Activated naive CD8-positive, alpha-beta T cell treated with anti-CD3 and anti-CD28 coated beads, Interleukin-2, amount 10 ng/mL, durations not matched to agents 7 days and 5 days (primary cell): Measurements from ENCODE around the gene YEATS4. TPM values are rescaled to one million over a fixed set of nuclear protein-coding genes. Genes with fewer than 3 reads are reported as not detected.

Experiments used
- ATAC-seq: fragments of 150-1000 bp; cut with Tn5 transposase; one replicate; pipeline ENCODE4 v1.10.0; 2021; ENCODE audit warnings: low read depth, moderate library complexity
- POLR2A ChIA-PET: fragments of 350-600 bp; sonication (Branson Sonifier 250); formaldehyde crosslinking; loops from one replicate; lab custom pipeline; 2021; ENCODE audit warnings: antibody characterized with exemption; lab: Charles Lee
- DNase-seq: peaks from one replicate; pipeline ENCODE4 v3.0.0; 2021
- H3K27ac Mint-ChIP-seq: one replicate; pipeline ENCODE4 v1.8.0; 2022; ENCODE audit warnings: mild to moderate bottlenecking, mixed read lengths
- H3K27me3 Mint-ChIP-seq: one replicate; pipeline ENCODE4 v1.8.0; 2022; ENCODE audit warnings: mild to moderate bottlenecking, moderate library complexity, mixed read lengths
- H3K36me3 Mint-ChIP-seq: one replicate; pipeline ENCODE4 v1.8.0; 2021; ENCODE audit warnings: mild to moderate bottlenecking, mixed read lengths
- H3K4me1 Mint-ChIP-seq: one replicate; pipeline ENCODE4 v1.8.0; 2021; ENCODE audit warnings: mixed read lengths
- H3K4me3 Mint-ChIP-seq: one replicate; pipeline ENCODE4 v1.8.0; 2022; ENCODE audit warnings: mild to moderate bottlenecking, moderate library complexity, mixed read lengths
- H3K9me3 Mint-ChIP-seq: one replicate; pipeline ENCODE4 v1.8.0; 2021; ENCODE audit warnings: mixed read lengths
- total RNA-seq, 2 experiments: library from RNA; stranded (reverse); gene quantifications; one replicate each; pipeline ENCODE4 v1.2.3, GENCODE V29; 2021

YEATS4 gene
- total RNA-seq, 2 experiments from 2014 or later, result 32.8 to 42.6 TPM

GRCh38 chr12:69437073-69437472 lies 77.5 kb downstream of the YEATS4 start:
- no peaks in the 10 kb centered on the region for H3K9me3 Mint-ChIP-seq
- H3K36me3 Mint-ChIP-seq, result no peaks in the 10 kb centered on the region
- POLR2A ChIA-PET, result no interaction called here
- H3K27me3 Mint-ChIP-seq, result no peaks in the 10 kb centered on the region
- no peak overlapping the region for H3K4me3 Mint-ChIP-seq
- H3K4me1 Mint-ChIP-seq, result peaks cover 2% of the 10 kb centered on the region
- H3K27ac Mint-ChIP-seq, result no peak overlapping the region
- no peak for ATAC-seq
- DNase-seq, result no peak

- no peaks in the 10 kb centered on the region for H3K27me3 Mint-ChIP-seq
- POLR2A ChIA-PET, result no interaction called here
- peaks cover 3% of the 10 kb centered on the region for H3K4me1 Mint-ChIP-seq
- H3K4me3 Mint-ChIP-seq, result no peak overlapping the region
- H3K27ac Mint-ChIP-seq, result no peak overlapping the region
- H3K9me3 Mint-ChIP-seq, result no peaks in the 10 kb centered on the region
- H3K36me3 Mint-ChIP-seq, result no peaks in the 10 kb centered on the region
- ATAC-seq (no peak), DNase-seq (no peak)
Observed at GRCh38 chr12:69438539-69438938, 79.0 kb downstream of the YEATS4 start.

GRCh38 chr12:69440016-69440415 lies 80.5 kb downstream of the YEATS4 start:
- H3K4me3 Mint-ChIP-seq, result no peak overlapping the region
- POLR2A ChIA-PET, result no interaction called here
- H3K4me1 Mint-ChIP-seq, result peaks cover 3% of the 10 kb centered on the region
- H3K36me3 Mint-ChIP-seq, result no peaks in the 10 kb centered on the region
- H3K9me3 Mint-ChIP-seq, result peaks cover 2% of the 10 kb centered on the region
- ATAC-seq, result no peak
- no peak for DNase-seq
- H3K27ac Mint-ChIP-seq, result no peak overlapping the region
- no peaks in the 10 kb centered on the region for H3K27me3 Mint-ChIP-seq

Other genes starting within 250 kb of the YEATS4 start
- gene CPSF6, start 120.2 kb upstream of the YEATS4 start, total RNA-seq, result 100 to 1,000 TPM; 104 to 107 TPM
- gene LYZ, start 11.4 kb upstream of the YEATS4 start, total RNA-seq, result 10 to 100 TPM; 16.4 to 22.2 TPM
- 10 to 100 TPM; 19.0 to 19.8 TPM for gene FRS2, start 110.6 kb downstream of the YEATS4 start, total RNA-seq
- 100 to 1,000 TPM; 141 to 144 TPM for gene CCT2, start 225.7 kb downstream of the YEATS4 start, total RNA-seq